CD4-positive, alpha-beta T cell treated with Interferon gamma for 1 hour (primary cell): Measurements from ENCODE around the gene PTPRE.
"Not testable (repeated sequence)": the region's sequence is repeated elsewhere in the genome, so short reads cannot be mapped to it uniquely, and the experiment has no call there.

Experiments used
- DNase-seq: peaks from one replicate; pipeline ENCODE4 v3.0.0-alpha.2; 2020

The PTPRE gene

GRCh38 chr10:128081222-128081621 lies 174.3 kb downstream of the PTPRE start:
- no peak for DNase-seq

GRCh38 chr10:128081720-128082119 lies 174.8 kb downstream of the PTPRE start:
- no peak for DNase-seq

DNA sequence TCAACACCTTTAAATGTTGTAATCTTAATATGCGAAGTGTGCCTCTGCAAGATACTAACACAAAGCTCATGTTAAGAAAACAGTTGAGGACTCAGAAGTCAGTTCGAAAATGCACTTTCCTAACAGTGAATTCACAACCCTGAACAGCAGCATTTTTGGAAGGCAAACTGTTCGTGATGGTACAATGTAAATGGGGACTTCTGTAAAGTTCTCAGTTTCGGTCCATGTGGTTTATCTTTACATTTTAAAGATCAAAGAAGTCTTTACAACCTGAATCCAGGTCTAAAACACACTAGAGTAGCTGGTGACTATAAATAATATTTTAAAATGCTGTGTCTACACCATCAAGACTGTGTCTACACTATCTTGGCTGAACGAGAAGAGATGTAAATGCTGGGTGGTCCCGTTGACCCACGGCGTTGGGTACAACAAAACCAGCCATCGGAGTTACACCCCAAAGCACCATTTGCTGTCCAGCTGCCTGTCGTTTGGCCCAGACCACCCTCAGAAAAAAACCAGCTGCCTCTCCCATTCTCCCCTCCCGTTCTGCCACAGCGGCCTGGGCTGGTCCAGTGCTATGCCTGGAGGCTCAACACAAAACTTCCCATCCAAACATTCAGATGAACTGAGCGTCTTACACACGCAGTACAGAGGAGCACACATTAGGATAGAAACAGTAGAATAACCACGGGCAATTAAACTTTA lies 176.4 kb downstream of the PTPRE start:
- DNase-seq = no peak

GRCh38 chr10:128084364-128084763 lies 177.5 kb downstream of the PTPRE start:
- no peak for DNase-seq

DNA sequence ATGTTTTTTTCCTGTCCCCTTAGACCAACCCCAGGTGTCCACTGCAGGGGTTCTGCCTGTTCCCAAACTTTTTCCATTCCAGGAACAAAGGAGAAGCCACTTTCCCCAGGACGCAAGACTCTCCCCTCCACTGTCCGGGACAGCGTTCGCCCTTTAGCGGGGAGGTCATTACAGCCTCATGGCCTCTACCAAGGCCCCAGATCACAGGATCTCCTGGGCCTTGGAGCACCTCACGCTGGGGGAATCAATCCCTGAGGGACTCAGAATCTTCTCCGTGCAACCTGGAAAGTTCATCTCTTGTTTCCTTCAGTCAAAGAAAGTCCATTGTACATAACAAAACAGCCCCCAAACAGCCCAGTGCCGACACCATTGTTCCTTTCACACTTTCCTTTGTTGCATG lies 178.1 kb downstream of the PTPRE start:
- DNase-seq = no peak

GRCh38 chr10:128086003-128086863 lies 179.3 kb downstream of the PTPRE start:
- DNase-seq = no peak

GRCh38 chr10:128087146-128087883 lies 180.4 kb downstream of the PTPRE start:
- no peak for DNase-seq

- DNase-seq = no peak
Observed at GRCh38 chr10:128087884-128088709, 181.2 kb downstream of the PTPRE start.

GRCh38 chr10:128091636-128092210 lies 184.8 kb downstream of the PTPRE start:
- no peak for DNase-seq

DNA sequence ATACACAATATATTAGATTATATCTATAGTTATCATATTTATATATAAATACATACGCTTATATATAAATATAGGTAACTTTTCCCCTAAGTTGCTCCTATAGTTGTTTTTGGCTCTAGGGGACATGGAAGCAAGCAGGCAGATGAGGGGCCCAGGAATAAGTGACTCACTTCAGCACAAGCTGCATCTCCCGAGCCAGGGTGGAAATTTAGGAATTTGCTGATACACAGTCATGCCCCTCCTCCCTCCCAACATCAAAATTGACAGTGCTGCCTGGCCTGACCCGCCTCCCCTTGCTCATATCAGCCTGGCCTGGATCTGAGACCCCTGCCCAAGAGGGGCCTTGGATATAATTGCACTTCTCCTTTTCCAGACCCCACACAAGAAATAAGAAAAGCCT lies 185.6 kb downstream of the PTPRE start:
- DNase-seq = no peak

- not testable (repeated sequence) for DNase-seq
Observed at GRCh38 chr10:128094596-128094995, 187.7 kb downstream of the PTPRE start.

DNA sequence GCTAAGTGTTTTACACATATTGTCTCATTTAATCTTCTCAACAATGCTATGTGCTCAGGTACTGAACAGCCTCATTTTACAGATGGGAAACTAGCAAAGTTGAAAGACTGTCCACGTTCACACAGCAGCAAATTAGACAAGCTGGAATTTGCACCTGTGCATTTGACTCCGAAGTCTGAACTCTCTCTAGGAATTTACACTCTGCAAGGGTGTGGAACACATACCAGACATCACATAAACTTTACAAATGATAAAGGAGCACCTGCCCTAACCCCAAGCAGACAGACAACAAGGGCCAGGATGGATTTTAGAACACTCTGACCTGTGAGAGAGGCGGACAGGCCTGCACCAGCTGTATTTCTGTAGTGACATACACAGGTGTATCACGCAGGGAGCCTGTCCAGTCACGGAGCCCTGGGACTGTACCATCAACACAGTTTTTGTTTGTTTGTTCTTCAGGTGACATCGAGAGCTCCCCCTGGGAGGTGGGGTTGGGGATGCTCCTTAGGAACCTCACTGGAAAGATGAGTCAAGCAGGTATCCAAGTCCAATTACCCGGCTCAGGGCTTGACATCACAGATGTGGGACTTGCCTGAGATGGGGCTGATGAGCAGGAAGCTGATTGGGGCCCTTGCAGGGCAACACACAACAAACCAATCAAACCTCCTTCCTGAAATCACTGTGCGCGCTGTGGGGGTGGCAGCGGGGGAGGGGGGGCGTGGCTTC lies 188.3 kb downstream of the PTPRE start:
- DNase-seq = peak; percentile 55

DNA sequence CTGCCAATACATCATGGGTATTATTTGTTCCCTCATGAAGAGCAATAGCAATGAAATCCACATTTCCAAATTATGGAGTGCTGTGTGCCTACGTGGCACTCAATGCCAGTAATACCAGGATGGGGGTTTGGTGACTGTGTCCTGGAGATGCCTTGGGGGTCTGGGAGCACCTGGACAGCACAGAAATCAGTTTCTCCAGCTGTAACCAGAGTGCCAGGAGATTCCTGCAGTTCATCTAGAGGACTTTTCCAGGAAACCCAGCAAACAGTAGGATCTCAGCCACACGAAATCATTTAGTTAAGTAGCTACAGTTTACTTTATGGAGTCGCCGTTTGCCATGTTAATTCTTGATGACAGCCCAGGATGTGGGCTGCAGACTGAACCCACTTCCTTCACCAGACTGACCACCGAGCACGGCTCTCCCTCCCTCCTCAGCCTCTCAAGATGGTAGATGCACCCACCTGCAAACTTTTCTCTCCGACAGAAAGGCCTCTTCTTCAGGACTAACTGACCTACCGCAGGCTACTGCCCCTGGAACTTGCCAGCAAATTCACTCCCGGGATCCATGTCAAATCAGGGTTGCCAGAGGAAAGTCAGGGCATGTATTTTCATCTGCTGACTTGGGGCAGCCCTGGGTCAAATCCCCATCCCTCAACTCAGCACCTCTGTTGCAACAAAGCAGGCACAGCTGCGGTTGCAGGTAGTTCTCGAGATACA lies 189.0 kb downstream of the PTPRE start:
- no peak for DNase-seq

DNA sequence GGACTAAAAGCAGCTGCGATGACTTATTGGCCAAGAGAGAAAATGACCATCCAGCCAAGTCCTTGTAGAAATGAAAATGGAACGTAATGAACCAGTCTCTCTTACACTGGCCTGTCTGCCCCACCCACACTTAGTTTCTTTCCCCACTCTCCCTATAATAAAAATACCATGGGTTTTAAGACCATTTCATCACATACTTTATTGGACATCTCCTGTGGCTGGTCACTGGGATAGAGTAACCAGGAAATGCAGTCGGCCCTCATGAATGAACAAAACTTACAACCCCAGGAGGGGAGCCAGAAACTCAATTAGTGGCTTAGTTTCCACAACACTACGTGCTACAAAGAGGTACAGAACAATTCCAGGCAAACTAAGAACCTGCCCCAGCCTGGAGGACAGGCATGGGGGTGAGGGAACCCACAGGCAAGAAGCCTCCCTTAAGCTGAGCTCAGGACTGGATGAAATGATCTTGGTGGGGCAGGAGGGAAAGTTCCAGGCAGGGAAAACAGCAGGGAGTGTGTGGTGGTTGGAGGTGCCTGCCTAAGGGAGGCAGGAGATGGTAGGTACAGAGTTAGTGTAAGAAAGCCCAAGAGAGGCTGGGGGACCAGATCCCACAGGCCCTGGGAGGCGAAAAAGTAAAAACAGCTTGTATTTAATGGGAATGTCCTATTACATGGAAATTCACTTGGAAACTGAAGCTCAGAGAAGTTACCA lies 189.7 kb downstream of the PTPRE start:
- DNase-seq = no peak

DNA sequence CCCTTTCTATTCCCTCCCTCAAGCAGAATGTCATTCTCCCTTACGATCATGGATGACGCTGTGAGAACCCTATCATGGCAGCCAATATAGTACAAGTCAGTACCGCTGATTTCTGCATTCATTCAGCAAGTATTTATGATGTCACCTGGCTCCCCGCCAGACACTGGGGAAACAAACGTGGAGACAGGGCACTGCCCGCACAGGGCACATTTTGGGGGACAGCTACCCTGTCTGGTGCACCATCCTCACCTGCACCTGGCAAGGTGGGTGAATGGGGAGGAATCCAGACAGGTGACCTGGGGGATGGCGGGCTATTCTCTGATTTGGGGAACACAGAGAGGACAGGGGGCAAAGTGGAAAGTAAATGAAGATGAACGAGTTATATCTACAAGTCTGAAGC lies 190.9 kb downstream of the PTPRE start:
- no peak for DNase-seq

DNA sequence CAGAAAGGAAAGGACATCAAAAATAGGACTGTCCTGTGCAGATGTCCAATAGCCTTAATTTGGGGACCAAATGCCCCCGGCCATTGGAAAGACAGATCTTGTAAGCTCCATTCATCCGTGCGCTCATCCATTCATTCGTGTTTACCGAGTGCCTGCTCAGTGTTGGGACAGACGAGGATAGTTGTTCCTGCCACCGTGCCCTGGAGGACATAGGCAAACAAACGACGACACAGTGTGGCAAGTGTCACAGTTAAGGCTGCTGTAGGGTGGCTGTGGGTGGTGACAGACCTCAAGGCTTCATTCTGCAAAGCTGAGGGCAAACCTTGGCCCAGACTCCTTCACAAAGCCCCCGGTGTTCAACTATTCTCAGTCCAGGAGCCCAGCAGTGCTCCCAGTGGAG lies 191.7 kb downstream of the PTPRE start:
- no peak for DNase-seq

GRCh38 chr10:128099901-128100300 lies 193.0 kb downstream of the PTPRE start:
- no peak for DNase-seq

DNA sequence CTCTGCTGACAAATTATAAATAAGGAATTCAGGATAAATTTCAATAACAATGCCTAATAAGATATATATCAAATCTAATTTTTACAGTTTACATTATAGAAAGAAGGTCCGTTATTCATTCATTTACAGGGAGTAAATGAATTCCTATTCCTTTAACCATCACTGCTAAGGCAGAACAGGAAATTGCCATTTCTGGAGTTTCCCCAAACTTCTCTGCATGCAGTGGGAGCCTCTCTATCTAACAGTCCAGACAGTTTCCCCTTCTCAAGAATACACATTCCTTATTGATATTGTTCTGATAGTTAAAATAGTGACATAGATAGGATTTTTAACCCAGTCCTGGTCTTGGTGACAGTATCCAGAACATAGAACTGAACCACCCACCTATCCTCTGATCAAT lies 195.0 kb downstream of the PTPRE start:
- DNase-seq = no peak

- DNase-seq = no peak
Observed at GRCh38 chr10:128102480-128103228, 195.8 kb downstream of the PTPRE start.
